HEK293 (cell line): Measurements from ENCODE around the gene FOXO1.

Experiments used
- CTCF ChIP-seq: fragments of 450-650 bp; formaldehyde crosslinking; IDR thresholded peaks from 2 replicates; pipeline ENCODE4 v1.5.1; 2016; ENCODE audit warnings: missing biosample characterization, missing genetic modification characterization
- YY1 ChIP-seq: fragments of 450-650 bp; formaldehyde crosslinking; IDR thresholded peaks from 2 replicates; pipeline ENCODE4 v1.5.1; 2018; ENCODE audit warnings: missing biosample characterization, missing genetic modification characterization
- ZFP69B ChIP-seq: fragments of 450-650 bp; formaldehyde crosslinking; IDR thresholded peaks from 2 replicates; pipeline ENCODE4 v1.5.1; 2016; ENCODE audit warnings: missing biosample characterization, missing genetic modification characterization
- ZNF133 ChIP-seq: fragments of 450-650 bp; formaldehyde crosslinking; IDR thresholded peaks from 2 replicates; pipeline ENCODE4 v1.5.1; 2016; ENCODE audit warnings: missing biosample characterization, missing genetic modification characterization
- ZNF138 ChIP-seq: fragments of 450-650 bp; formaldehyde crosslinking; IDR thresholded peaks from 2 replicates; pipeline ENCODE4 v1.5.1; 2016; ENCODE audit warnings: missing biosample characterization, missing genetic modification characterization, borderline replicate concordance
- ZNF174 ChIP-seq: fragments of 450-650 bp; formaldehyde crosslinking; IDR thresholded peaks from 2 replicates; pipeline ENCODE4 v1.5.0; 2017; ENCODE audit warnings: missing biosample characterization, mild to moderate bottlenecking, missing genetic modification characterization

DNA sequence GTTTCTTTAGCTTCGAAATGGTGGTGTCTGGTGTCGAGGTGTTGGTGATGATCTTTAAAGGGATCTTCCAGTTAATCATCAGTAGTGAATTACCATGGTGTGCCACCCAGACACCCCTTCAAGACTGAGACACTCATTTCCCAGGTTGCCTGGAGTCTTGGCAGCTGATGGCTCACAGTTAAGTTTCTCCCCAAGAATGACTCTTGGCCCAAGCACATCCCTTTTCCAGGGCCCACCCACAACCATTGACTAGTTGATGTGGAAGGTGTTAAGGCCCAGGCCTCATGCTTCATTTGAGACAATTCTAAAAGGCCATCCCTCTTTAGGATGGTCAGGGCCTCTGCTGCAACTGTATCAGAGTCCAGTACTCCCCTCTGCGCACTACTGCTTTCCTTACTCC, 145.5 kb downstream of the FOXO1 start:
- TF ChIP-seq CTCF, result no peak
- no peak for TF ChIP-seq ZNF138 (tag by site-specific recombination)
- no peak for TF ChIP-seq ZNF133 (tag by site-specific recombination)
- no peak for TF ChIP-seq ZFP69B (tag by site-specific recombination)
- TF ChIP-seq ZNF174, result no peak
- TF ChIP-seq YY1 (tag by site-specific recombination), result no peak
